B cell (primary cell): ENCODE measurements around the gene DOCK4.

Source experiments
- EZH2 ChIP-seq: IDR thresholded peaks from 2 replicates; pipeline ENCODE4 v1.6.1; 2012; ENCODE audit warnings: borderline replicate concordance, low read depth, mild to moderate bottlenecking, moderate library complexity, low read length; ENCODE audit not compliant: insufficient read depth, poor library complexity, severe bottlenecking
- TF ChIP-seq, protein P1 (sequence below): fragments of 200-600 bp; IDR thresholded peaks from one replicate; pipeline ENCODE4 v1.8.0; 2022; ENCODE audit warnings: antibody characterized with exemption, mild to moderate bottlenecking

DNA sequence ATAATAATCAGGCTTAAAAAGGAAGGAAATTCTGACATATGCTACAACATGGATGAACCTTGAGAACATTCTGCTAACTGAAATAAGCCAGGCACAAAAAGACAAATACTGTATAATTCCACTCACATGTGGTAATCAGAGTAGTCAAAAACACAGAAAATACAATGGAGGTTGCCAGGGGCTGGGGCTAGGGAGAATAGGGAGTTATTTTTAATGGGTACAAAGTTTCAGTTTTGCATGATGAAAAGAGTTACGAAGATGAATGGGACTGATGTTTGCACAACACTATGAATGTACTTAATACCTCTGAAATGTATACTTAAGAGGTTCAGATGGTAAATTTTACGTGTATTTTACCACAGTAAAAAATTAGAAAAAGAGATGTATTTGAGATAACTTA, 145.6 kb downstream of the DOCK4 start:
- TF ChIP-seq, protein P1, sequence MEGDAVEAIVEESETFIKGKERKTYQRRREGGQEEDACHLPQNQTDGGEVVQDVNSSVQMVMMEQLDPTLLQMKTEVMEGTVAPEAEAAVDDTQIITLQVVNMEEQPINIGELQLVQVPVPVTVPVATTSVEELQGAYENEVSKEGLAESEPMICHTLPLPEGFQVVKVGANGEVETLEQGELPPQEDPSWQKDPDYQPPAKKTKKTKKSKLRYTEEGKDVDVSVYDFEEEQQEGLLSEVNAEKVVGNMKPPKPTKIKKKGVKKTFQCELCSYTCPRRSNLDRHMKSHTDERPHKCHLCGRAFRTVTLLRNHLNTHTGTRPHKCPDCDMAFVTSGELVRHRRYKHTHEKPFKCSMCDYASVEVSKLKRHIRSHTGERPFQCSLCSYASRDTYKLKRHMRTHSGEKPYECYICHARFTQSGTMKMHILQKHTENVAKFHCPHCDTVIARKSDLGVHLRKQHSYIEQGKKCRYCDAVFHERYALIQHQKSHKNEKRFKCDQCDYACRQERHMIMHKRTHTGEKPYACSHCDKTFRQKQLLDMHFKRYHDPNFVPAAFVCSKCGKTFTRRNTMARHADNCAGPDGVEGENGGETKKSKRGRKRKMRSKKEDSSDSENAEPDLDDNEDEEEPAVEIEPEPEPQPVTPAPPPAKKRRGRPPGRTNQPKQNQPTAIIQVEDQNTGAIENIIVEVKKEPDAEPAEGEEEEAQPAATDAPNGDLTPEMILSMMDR = no peak
- no peak for TF ChIP-seq EZH2
